ENCODE data around the gene UGT1A10.
"Not testable (repeated sequence)": the region's sequence is repeated elsewhere in the genome, so short reads cannot be mapped to it uniquely, and the experiment has no call there.

Gene UGT1A10

GRCh38 chr2:233636306-233636705 lies at the start of gene UGT1A10:
Gene UGT1A10, plus strand, starts transcription at chr2:233636448. Its CDS starts 75 bp downstream, at chr2:233636523.
- not testable (repeated sequence) for DNase-seq

- no peak for DNase-seq
Measured at GRCh38 chr2:233588400-233588799, 47.8 kb upstream of the UGT1A10 start.

- not testable (repeated sequence) for DNase-seq
Measured at GRCh38 chr2:233592706-233593105, 43.5 kb upstream of the UGT1A10 start.

DNA sequence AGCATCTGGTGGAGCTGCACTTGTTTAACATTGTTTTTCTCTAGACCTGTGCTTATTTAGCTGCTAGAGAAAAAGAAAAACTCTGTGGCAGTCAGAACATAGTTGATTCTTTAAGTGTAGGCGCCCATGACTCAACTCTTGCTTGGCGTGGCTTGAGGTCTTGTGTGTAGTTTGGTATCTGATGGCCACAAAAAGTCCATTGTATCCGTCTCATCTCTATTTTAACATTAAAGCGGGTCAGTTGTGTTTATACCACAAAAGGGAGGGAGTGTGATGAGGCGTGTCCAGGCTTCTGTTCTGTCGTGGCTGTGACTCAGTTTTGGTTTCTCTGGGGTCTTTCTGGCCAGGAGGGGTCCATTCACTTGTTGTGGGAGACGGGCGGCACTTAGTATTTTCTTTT lies 43.0 kb upstream of the UGT1A10 start:
- DNase-seq, result no peak

DNA sequence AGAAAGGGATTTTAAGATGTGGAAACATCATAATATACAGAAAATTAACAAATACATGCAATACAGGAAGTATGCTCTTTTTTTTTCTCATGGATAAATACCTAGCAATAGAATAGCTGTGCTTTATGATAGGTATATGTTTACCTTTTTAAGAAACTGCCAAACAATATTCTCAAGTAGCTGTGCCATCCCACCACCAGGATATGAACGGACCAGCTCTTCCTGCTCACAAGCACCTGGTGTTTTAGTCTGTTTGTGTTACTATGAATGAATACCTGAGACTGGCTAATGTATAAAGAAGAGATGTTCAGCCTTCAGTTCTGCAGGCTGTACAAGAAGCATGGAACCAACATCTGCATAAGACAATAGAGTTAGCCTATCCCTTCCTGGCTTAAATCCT lies 38.7 kb upstream of the UGT1A10 start:
- no peak for DNase-seq

DNA sequence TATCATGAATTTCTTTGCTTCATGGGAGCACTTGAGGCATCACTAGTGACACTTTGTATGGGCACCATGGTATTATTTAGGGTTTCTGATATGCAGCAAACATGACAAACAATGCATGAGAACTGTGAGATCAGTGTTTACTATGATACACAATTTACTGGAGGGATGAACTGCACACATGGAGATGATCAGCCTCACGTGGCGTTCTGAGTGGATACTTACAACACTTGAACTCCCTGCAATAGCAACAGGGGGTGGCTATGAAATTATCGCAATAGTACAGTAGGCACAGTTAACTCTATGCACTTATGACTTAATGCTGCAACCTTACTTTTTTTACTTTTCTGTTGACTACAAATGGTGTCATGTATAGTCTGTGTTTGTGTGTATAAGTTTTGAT lies 37.3 kb upstream of the UGT1A10 start:
- DNase-seq, result no peak

GRCh38 chr2:233600386-233600785 lies 35.9 kb upstream of the UGT1A10 start:
- DNase-seq, result no peak

- DNase-seq, result no peak
Measured at GRCh38 chr2:233602076-233602475, 34.2 kb upstream of the UGT1A10 start.

DNA sequence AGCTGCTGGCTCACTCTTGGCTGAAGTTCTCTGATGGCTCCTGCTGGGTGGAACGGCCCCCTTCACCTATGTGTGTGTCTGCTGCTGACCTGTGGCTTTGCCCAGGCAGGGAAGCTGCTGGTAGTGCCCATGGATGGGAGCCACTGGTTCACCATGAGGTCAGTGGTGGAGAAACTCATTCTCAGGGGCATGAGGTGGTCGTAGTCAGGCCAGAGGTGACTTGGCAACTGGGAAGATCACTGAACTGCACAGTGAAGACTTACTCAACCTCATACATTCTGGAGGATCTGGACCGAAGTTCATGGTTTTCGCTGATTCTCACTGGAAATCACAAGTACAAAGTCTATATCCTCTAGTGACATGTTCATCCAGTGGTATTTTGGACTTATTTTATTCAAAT lies 32.7 kb upstream of the UGT1A10 start:
- DNase-seq, result no peak

DNA sequence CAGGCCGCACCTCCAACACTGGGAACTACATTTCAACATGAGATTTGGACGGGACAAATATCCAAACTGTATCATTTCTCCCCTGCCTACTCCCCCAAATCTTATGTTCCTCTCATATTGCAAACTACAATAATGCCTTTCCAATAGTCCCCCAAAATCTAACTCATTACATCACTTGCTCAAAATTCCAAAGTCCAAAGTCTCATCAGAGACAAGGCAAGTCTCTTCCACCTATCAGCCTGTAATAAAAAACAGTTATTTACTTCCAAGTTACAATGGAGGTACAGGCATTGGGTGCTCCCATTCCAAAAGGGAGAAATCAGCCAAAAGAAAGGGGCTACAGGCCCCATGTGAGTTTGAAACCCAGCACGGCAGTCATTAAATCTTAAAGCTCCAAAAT lies 31.4 kb upstream of the UGT1A10 start:
- no peak for DNase-seq

DNA sequence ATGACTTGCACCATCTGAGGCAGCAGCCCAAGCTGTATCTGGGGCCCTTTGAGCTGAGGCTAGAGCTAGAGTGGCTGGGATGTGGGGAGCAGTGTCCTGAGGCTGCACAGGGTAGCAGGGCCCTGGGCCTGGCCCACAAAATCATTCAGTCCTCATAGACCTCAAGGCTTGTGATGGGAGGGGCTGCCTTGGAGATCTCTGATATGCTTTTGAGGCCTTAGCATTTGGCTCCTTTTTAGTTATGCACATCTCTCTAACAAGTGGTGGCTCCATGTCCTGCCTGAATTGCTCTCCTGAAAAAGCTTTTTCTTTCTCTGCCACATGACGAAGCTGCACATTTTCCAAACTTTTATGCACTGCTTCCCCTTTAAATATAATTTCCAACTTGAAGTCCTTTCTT lies 30.6 kb upstream of the UGT1A10 start:
- no peak for DNase-seq

GRCh38 chr2:233611284-233611683 lies 25.0 kb upstream of the UGT1A10 start:
- DNase-seq, result no peak

- not testable (repeated sequence) for DNase-seq
Measured at GRCh38 chr2:233617476-233617875, 18.8 kb upstream of the UGT1A10 start, which contains the start of gene UGT1A8. Gene UGT1A8, plus strand, starts transcription at chr2:233617633. Its CDS starts 75 bp downstream, at chr2:233617708.

DNA sequence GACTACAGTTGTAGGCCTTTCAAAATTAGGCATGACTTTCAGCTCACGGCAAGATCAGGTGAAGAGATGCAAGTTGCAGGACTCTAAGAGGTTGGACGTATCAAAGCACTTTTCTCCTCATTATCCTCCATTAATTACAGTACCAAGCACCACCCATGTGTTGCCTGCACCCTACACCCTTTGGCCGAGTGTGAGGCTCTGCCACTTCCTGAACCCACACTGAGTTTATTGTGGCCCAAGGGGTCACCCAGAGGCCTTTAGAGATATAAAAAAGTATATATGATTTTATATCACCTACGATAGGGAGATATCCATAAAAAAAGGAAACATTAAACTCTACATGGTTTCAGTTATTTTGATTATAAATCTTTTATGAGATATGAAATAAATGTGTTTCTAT lies 16.0 kb upstream of the UGT1A10 start:
- DNase-seq, result no peak

DNA sequence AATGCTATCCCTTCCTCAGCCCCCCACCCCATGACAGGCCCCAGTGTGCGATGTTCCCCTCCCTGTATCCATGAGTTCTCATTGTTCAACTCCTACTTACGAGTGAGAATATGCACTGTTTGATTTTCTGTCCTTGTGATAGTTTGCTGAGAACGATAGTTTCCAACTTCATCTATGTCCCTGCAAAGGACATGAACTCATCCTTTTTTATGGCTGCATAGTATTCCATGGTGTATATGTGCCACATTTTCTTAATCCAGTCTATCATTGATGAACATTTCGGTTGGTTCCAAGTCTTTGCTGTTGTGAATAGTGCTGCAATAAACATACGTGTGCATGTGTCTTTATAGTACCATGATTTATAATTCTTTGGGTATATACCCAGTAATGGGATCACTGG lies 14.4 kb upstream of the UGT1A10 start:
- DNase-seq, result not testable (repeated sequence)

DNA sequence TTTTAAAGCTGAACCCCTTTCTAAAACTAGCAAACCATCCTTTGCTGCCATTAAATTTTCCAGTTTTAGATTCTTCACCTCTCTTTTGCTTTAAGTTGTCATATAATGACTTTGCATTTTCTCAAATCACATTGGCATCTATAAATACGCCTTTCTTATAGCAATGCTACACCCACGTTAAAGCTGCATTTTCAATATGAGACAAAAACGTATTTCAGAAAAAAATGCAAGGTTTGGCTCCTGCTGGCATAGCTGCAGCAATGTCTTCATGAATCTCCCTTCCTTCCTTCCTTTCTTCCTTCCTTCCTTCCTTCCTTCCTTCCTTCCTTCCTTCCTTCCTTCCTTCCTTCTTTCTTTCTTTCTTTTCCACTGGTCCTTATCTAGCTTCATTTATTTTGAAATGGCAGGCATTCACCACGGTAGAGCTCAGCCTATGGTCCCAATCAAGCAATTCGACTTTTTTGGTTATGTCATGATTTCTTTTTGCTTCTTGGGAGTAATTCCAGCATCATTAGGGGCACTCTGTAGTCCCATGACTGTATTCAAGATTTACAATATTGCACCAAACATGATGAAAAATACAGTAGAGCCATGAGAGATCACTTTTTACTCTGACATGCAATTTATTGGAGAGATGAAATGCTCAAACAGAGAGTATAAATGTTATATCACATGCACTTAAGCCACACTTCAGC lies 8.8 kb upstream of the UGT1A10 start:
- DNase-seq, result no peak

- no peak for DNase-seq
Measured at GRCh38 chr2:233638836-233639235, 2.6 kb downstream of the UGT1A10 start.

DNA sequence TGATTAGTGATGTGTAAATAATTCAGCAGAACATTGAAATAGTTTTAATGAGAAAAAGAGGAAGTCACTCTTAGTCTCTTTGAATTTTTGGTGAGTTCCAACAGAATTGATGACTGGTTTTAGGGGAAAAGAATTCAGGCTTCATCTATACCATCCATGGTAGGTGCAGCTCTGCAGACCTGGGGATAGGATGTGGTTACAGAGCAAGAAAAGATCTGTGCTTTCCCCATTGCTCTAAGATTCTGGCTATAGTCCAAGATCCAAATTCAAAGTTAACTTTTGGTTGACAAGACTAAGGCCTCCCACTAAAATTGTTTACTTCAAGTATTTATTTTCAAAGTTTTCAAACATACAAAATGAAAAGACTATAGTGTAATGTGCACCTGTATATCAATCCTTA lies 3.6 kb downstream of the UGT1A10 start:
- no peak for DNase-seq

GRCh38 chr2:233643128-233643527 lies 6.9 kb downstream of the UGT1A10 start:
- DNase-seq, result no peak

- DNase-seq, result not testable (repeated sequence)
Measured at GRCh38 chr2:233646033-233646432, 9.8 kb downstream of the UGT1A10 start.

- DNase-seq, result no peak
Measured at GRCh38 chr2:233650981-233651380, 14.7 kb downstream of the UGT1A10 start.

- DNase-seq, result no peak
Measured at GRCh38 chr2:233651430-233651829, 15.2 kb downstream of the UGT1A10 start.

DNA sequence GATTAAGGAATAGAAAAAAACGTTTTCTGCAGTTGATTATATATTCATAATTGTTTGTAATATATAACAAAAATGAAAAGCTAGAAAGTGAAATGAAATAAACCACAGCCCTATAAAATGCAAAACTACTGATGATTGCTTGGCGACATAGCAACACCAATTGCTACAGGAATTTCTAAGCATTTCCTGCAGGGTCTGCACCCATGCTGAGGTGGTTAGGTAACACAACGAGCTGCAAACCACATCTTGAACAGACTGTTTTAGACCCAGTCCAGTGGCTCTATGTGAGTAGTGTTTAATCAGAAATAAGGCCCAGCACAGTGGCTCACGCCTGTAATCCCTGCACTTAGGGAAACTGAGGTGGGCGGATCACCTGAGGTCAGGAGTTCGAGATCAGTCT lies 18.3 kb downstream of the UGT1A10 start:
- no peak for DNase-seq

GRCh38 chr2:233655043-233655442 lies 18.8 kb downstream of the UGT1A10 start:
- DNase-seq, result no peak

GRCh38 chr2:233655943-233656342 lies 19.7 kb downstream of the UGT1A10 start:
- DNase-seq, result not testable (repeated sequence)
